Trophoblast cell (in vitro differentiated cells and primary cell): ENCODE results near the gene CSTF1.
A peak's percentile ranks its signal among the peaks of the same experiment; 100 is the strongest.

Source experiments
- DNase-seq, 2 donors: peaks; one replicate each; pipeline ENCODE4 v3.0.0-alpha.2; 2016
- H2AFZ ChIP-seq: 2 replicates; pipeline ENCODE4 v1.6.1; 2013; ENCODE audit warnings: low read length, moderate library complexity, mild to moderate bottlenecking; ENCODE audit not compliant: insufficient read depth, poor library complexity
- H2AK5ac ChIP-seq: 2 replicates; pipeline ENCODE4 v1.6.1; 2013; ENCODE audit warnings: mild to moderate bottlenecking, low read length
- H2BK120ac ChIP-seq: 2 replicates; pipeline ENCODE4 v1.6.1; 2013; ENCODE audit warnings: low read length, mild to moderate bottlenecking, moderate library complexity; ENCODE audit not compliant: insufficient read depth, poor library complexity
- H2BK12ac ChIP-seq: 2 replicates; pipeline ENCODE4 v1.6.1; 2013; ENCODE audit warnings: mild to moderate bottlenecking, low read length, moderate library complexity
- H2BK5ac ChIP-seq: 2 replicates; pipeline ENCODE4 v1.6.1; 2013; ENCODE audit warnings: low read length, low read depth, moderate library complexity, mild to moderate bottlenecking; ENCODE audit not compliant: poor library complexity
- H3K14ac ChIP-seq: 2 replicates; pipeline ENCODE4 v1.6.1; 2013; ENCODE audit warnings: mild to moderate bottlenecking, low read length
- H3K18ac ChIP-seq: 2 replicates; pipeline ENCODE4 v1.6.1; 2013; ENCODE audit warnings: mild to moderate bottlenecking, low read length
- H3K23ac ChIP-seq: 2 replicates; pipeline ENCODE4 v1.6.1; 2013; ENCODE audit warnings: low read length
- H3K27ac ChIP-seq: 2 replicates; pipeline ENCODE4 v1.5.1; 2013; ENCODE audit warnings: low read depth, mild to moderate bottlenecking, inconsistent platforms, low read length, moderate library complexity
- H3K27me3 ChIP-seq: 2 replicates; pipeline ENCODE4 v1.6.1; 2013; ENCODE audit warnings: inconsistent platforms, mild to moderate bottlenecking, low read length, moderate library complexity; ENCODE audit not compliant: insufficient read depth
- H3K36me3 ChIP-seq, 2 experiments: 1 replicate in 1 of 2; 2 replicates in 1 of 2; pipeline ENCODE4 v1.6.1; 2013; ENCODE audit warnings: low read length in 2 of 2, mild to moderate bottlenecking in 2 of 2, moderate library complexity in 1 of 2; ENCODE audit not compliant: insufficient read depth in 2 of 2, control insufficient read depth in 1 of 2
- H3K4ac ChIP-seq: 2 replicates; pipeline ENCODE4 v1.6.1; 2013; ENCODE audit warnings: low read depth, mild to moderate bottlenecking, low read length, moderate library complexity
- H3K4me1 ChIP-seq, 2 experiments: 1 replicate in 1 of 2; 2 replicates in 1 of 2; pipeline ENCODE4 v1.6.1; 2013; ENCODE audit warnings: low read length in 2 of 2, mild to moderate bottlenecking in 2 of 2, moderate library complexity in 1 of 2; ENCODE audit not compliant: insufficient read depth in 2 of 2, control insufficient read depth in 1 of 2
- H3K4me2 ChIP-seq: 2 replicates; pipeline ENCODE4 v1.6.1; 2013; ENCODE audit warnings: inconsistent platforms, mild to moderate bottlenecking, low read length, moderate library complexity
- H3K4me3 ChIP-seq: 2 replicates; pipeline ENCODE4 v1.5.1; 2013; ENCODE audit warnings: mild to moderate bottlenecking, low read depth, low read length, inconsistent platforms
- H3K79me1 ChIP-seq: one replicate; pipeline ENCODE4 v1.6.1; 2013; ENCODE audit warnings: low read length
- H3K79me2 ChIP-seq: 2 replicates; pipeline ENCODE4 v1.6.1; 2013; ENCODE audit warnings: low read length, mild to moderate bottlenecking; ENCODE audit not compliant: control insufficient read depth, insufficient read depth, poor library complexity
- H3K9ac ChIP-seq: 2 replicates; pipeline ENCODE4 v1.6.1; 2013; ENCODE audit warnings: mild to moderate bottlenecking, low read length
- H3K9me3 ChIP-seq: 2 replicates; pipeline ENCODE4 v1.6.1; 2013; ENCODE audit warnings: low read depth, mild to moderate bottlenecking, control low read depth, inconsistent platforms, low read length; ENCODE audit not compliant: insufficient read depth
- H4K12ac ChIP-seq: 2 replicates; pipeline ENCODE4 v1.6.1; 2013; ENCODE audit warnings: low read depth, mild to moderate bottlenecking, low read length, moderate library complexity
- H4K8ac ChIP-seq: 2 replicates; pipeline ENCODE4 v1.6.1; 2013; ENCODE audit warnings: low read depth, mild to moderate bottlenecking, low read length, moderate library complexity
- H4K91ac ChIP-seq: one replicate; pipeline ENCODE4 v1.6.1; 2013; ENCODE audit warnings: low read depth, mild to moderate bottlenecking, low read length, moderate library complexity
- WGBS: extraction: QIAGEN DNeasy Blood & Tissue Kit; methylation state at CpG from one replicate; pipeline ENCODE4 v1.1.7; 2013; ENCODE audit warnings: missing lambda C conversion rate; ENCODE audit not compliant: insufficient read length, insufficient coverage; ENCODE audit errors: extremely low coverage; 5-methylcytosine and 5-hydroxymethylcytosine counted together

Gene CSTF1

GRCh38 chr20:56352345-56353055 is 39.9 kb upstream of the CSTF1 start:
- H3K14ac ChIP-seq = no peak overlapping the region
- DNase-seq = no peak

GRCh38 chr20:56353356-56353755 is 39.1 kb upstream of the CSTF1 start:
- no peak overlapping the region for H4K91ac ChIP-seq
- H2BK5ac ChIP-seq = no peak overlapping the region
- H3K9me3 ChIP-seq = no peaks in the 10 kb centered on the region
- H3K27ac ChIP-seq = no peak overlapping the region
- no peaks in the 10 kb centered on the region for H3K4me1 ChIP-seq
- H2AK5ac ChIP-seq = no peak overlapping the region
- no peak overlapping the region for H3K14ac ChIP-seq
- H4K12ac ChIP-seq = no peak overlapping the region
- H3K18ac ChIP-seq = no peak overlapping the region
- no peak overlapping the region for H3K9ac ChIP-seq
- H2AFZ ChIP-seq = no peak overlapping the region
- H3K4ac ChIP-seq = no peak overlapping the region
- no peak overlapping the region for H3K4me2 ChIP-seq
- no peak overlapping the region for H2BK12ac ChIP-seq
- no peaks in the 10 kb centered on the region for H3K79me2 ChIP-seq
- H3K23ac ChIP-seq = peak overlapping the region; percentile 93
- no CpG with 5 or more reads among the region's 4 CpGs for WGBS
- H3K36me3 ChIP-seq = no peaks in the 10 kb centered on the region
- DNase-seq = no peak
- no peaks in the 10 kb centered on the region for H3K79me1 ChIP-seq
- H2BK120ac ChIP-seq = no peak overlapping the region
- no peak overlapping the region for H4K8ac ChIP-seq
- no peaks in the 10 kb centered on the region for H3K27me3 ChIP-seq
- H3K4me3 ChIP-seq = no peak overlapping the region

More at GRCh38 chr20:56352345-56353055, 39.9 kb upstream of the CSTF1 start:
- Histone ChIP-seq H2BK5ac (no peak overlapping the region), H3K4me1 (no peaks in the 10 kb centered on the region), H3K36me3 (no peaks in the 10 kb centered on the region), H2BK12ac (no peak overlapping the region), H3K4ac (no peak overlapping the region), H3K27ac (no peak overlapping the region), H3K79me1 (no peaks in the 10 kb centered on the region), H4K8ac (no peak overlapping the region), H3K18ac (no peak overlapping the region), H2AK5ac (no peak overlapping the region), H3K23ac (no peak overlapping the region), H3K4me3 (no peak overlapping the region), H3K4me2 (no peak overlapping the region), H3K9ac (no peak overlapping the region), H2AFZ (no peak overlapping the region), H3K27me3 (no peaks in the 10 kb centered on the region), H2BK120ac (no peak overlapping the region), H3K9me3 (no peaks in the 10 kb centered on the region), H4K12ac (no peak overlapping the region), H4K91ac (no peak overlapping the region), H3K79me2 (no peaks in the 10 kb centered on the region)
- no CpG with 5 or more reads among the region's 5 CpGs for WGBS

GRCh38 chr20:56358070-56358469 is 34.4 kb upstream of the CSTF1 start:
- peaks cover 15% of the 10 kb centered on the region for H3K79me1 ChIP-seq
- no peak overlapping the region for H2AFZ ChIP-seq
- H3K27me3 ChIP-seq = no peaks in the 10 kb centered on the region
- H2AK5ac ChIP-seq = no peak overlapping the region
- H4K12ac ChIP-seq = no peak overlapping the region
- H3K4me1 ChIP-seq = peaks cover 11% of the 10 kb centered on the region in 2 experiments
- no peak overlapping the region for H3K14ac ChIP-seq
- H2BK5ac ChIP-seq = no peak overlapping the region
- H3K23ac ChIP-seq = no peak overlapping the region
- H3K36me3 ChIP-seq = peaks cover 0 to 2% of the 10 kb centered on the region in 2 experiments
- H3K4ac ChIP-seq = no peak overlapping the region
- no peak overlapping the region for H3K9ac ChIP-seq
- DNase-seq = no peak
- no CpG with 5 or more reads among the region's 6 CpGs for WGBS
- H3K4me3 ChIP-seq = no peak overlapping the region
- no peak overlapping the region for H3K18ac ChIP-seq
- H4K91ac ChIP-seq = no peak overlapping the region
- H3K4me2 ChIP-seq = no peak overlapping the region
- H3K27ac ChIP-seq = no peak overlapping the region
- no peak overlapping the region for H4K8ac ChIP-seq
- no peak overlapping the region for H2BK120ac ChIP-seq
- H2BK12ac ChIP-seq = no peak overlapping the region
- H3K9me3 ChIP-seq = no peaks in the 10 kb centered on the region
- peaks cover 5% of the 10 kb centered on the region for H3K79me2 ChIP-seq

DNA sequence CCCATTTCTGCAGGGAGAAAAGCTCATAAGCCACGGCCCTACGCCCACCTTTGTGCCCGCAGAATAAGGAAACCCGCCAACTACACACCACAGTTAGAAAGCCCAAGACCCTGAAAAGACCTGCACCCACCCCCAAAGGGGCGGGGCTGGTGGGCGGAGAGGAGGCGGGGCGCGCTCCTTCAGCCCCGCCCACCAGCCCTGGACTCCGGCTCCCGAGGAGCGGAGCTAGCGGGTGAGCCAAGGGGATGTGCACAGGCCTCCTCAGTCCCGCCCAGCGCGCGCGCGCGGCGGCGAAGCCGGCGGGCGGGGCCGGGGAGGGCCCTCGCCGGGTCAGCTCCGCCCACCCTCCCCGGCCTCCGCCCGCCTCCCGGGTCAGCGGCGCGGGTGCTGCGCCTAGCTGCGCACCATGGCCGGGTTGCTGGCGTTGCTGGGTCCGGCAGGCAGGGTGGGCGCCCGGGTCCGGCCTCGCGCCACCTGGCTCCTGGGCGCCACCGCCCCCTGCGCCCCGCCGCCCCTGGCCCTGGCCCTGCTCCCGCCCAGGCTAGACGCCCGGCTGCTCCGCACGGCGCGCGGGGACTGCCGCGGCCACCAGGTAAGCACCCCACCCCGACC is 33.7 kb upstream of the CSTF1 start, which contains the start of gene FAM210B:
FAM210B (plus strand) TSS at position 375 of the 612 bp plus-strand sequence; CDS start at position 407, 32 bp downstream.
- H3K4me1 ChIP-seq = peaks cover 11% of the 10 kb centered on the region in 2 experiments
- H3K4ac ChIP-seq = peak within 1 kb of the TSS; percentile 30
- peaks cover 15% of the 10 kb centered on the region for H3K79me1 ChIP-seq
- H3K27me3 ChIP-seq = no peaks in the 10 kb centered on the region
- peak within 1 kb of the TSS; percentile 84 for H3K4me2 ChIP-seq
- peak within 1 kb of the TSS; percentile 81 for H4K8ac ChIP-seq
- H3K18ac ChIP-seq = peak within 1 kb of the TSS; percentile 43
- H3K23ac ChIP-seq = no peak within 1 kb of the TSS
- H3K27ac ChIP-seq = peak within 1 kb of the TSS; percentile 81
- peak within 1 kb of the TSS; percentile 82 for H2BK12ac ChIP-seq
- H4K12ac ChIP-seq = peak within 1 kb of the TSS; percentile 90
- H3K9ac ChIP-seq = peak within 1 kb of the TSS; percentile 36
- H3K9me3 ChIP-seq = no peaks in the 10 kb centered on the region
- peak within 1 kb of the TSS; percentile 91 for H3K4me3 ChIP-seq
- peaks cover 0 to 2% of the 10 kb centered on the region in 2 experiments for H3K36me3 ChIP-seq
- H4K91ac ChIP-seq = peak within 1 kb of the TSS; percentile 90
- peak; percentile 81 to 93 for DNase-seq
- peak within 1 kb of the TSS; percentile 75 for H2AFZ ChIP-seq
- WGBS = no CpG with 5 or more reads among the region's 63 CpGs
- peak within 1 kb of the TSS; percentile 4 for H2AK5ac ChIP-seq
- peak within 1 kb of the TSS; percentile 84 for H3K14ac ChIP-seq
- peak within 1 kb of the TSS; percentile 74 for H2BK120ac ChIP-seq
- H2BK5ac ChIP-seq = peak within 1 kb of the TSS; percentile 80
- H3K79me2 ChIP-seq = peaks cover 5% of the 10 kb centered on the region
